Neural cell (in vitro differentiated cells): ENCODE data around the gene RBM10. TPM values are rescaled to one million over a fixed set of nuclear protein-coding genes. Genes with fewer than 3 reads are reported as not detected.

Source experiments
- H2AFZ ChIP-seq: fragments of 200-600, 300-800 bp; sonication (generic), shearing (Covaris generic); 2 replicates; pipeline ENCODE4 v1.6.0; 2014; ENCODE audit warnings: low read depth, mild to moderate bottlenecking, antibody characterized with exemption, low read length, moderate library complexity
- H3F3A ChIP-seq: fragments of 200-600 bp; shearing (Covaris generic); 2 replicates; pipeline ENCODE4 v1.6.1; 2016; ENCODE audit warnings: mild to moderate bottlenecking, moderate library complexity, mixed read lengths, antibody characterized with exemption, low read length; ENCODE audit not compliant: insufficient read depth, poor library complexity, severe bottlenecking
- H3K27ac ChIP-seq: fragments of 200-600, 300-800 bp; sonication (generic), shearing (Covaris generic); 2 replicates; pipeline ENCODE4 v1.5.1; 2014; ENCODE audit warnings: mild to moderate bottlenecking, low read length, moderate library complexity
- H3K27me3 ChIP-seq: fragments of 300-800, 200-600 bp; sonication (generic), shearing (Covaris generic); 2 replicates; pipeline ENCODE4 v1.6.0; 2014; ENCODE audit warnings: mild to moderate bottlenecking, low read depth, low read length, moderate library complexity; ENCODE audit not compliant: insufficient read depth
- H3K36me3 ChIP-seq: fragments of 300-800, 200-600 bp; sonication (generic), shearing (Covaris generic); 2 replicates; pipeline ENCODE4 v1.5.1; 2014; ENCODE audit warnings: mild to moderate bottlenecking, antibody characterized with exemption, low read length, moderate library complexity; ENCODE audit not compliant: insufficient read depth
- H3K4me2 ChIP-seq: fragments of 300-800, 200-600 bp; sonication (generic), shearing (Covaris generic); 2 replicates; pipeline ENCODE4 v1.6.0; 2014; ENCODE audit warnings: mild to moderate bottlenecking, low read length
- H3K4me3 ChIP-seq: fragments of 300-800, 200-600 bp; sonication (generic), shearing (Covaris generic); 2 replicates; pipeline ENCODE4 v1.5.1; 2014; ENCODE audit warnings: mild to moderate bottlenecking, low read length, moderate library complexity
- H3K79me2 ChIP-seq: fragments of 200-600 bp; shearing (Covaris generic); replicated peaks from 2 replicates; pipeline ENCODE4 v1.6.0; 2014; ENCODE audit warnings: mild to moderate bottlenecking, low read length, moderate library complexity; ENCODE audit not compliant: insufficient read depth
- H3K9ac ChIP-seq: fragments of 300-800, 200-600 bp; sonication (generic), shearing (Covaris generic); 2 replicates; pipeline ENCODE4 v1.6.1; 2016; ENCODE audit warnings: mild to moderate bottlenecking, low read length, mixed read lengths
- H3K9me2 ChIP-seq: fragments of 200-600 bp; shearing (Covaris generic); 2 replicates; pipeline ENCODE4 v1.6.1; 2016; ENCODE audit warnings: mild to moderate bottlenecking, low read length, mixed read lengths; ENCODE audit not compliant: insufficient read depth
- H3K9me3 ChIP-seq: fragments of 200-600, 300-800 bp; sonication (generic), shearing (Covaris generic); 2 replicates; pipeline ENCODE4 v1.6.1; 2016; ENCODE audit warnings: mild to moderate bottlenecking, mixed run types, low read length, moderate library complexity, mixed read lengths
- H4K20me1 ChIP-seq: fragments of 200-600 bp; shearing (Covaris generic); 2 replicates; pipeline ENCODE4 v1.6.1; 2016; ENCODE audit warnings: mild to moderate bottlenecking, mixed run types; ENCODE audit not compliant: insufficient read depth
- CTCF ChIP-seq: fragments of 450-650 bp; IDR thresholded peaks from 2 replicates; pipeline ENCODE4 v1.5.1; 2014; ENCODE audit warnings: antibody characterized with exemption, mild to moderate bottlenecking, moderate library complexity; ENCODE audit not compliant: poor library complexity, severe bottlenecking
- EP300 ChIP-seq: fragments of 450-650 bp; conservative IDR thresholded peaks from 2 replicates; pipeline ENCODE4 v1.6.1; 2014; ENCODE audit warnings: antibody characterized with exemption, mild to moderate bottlenecking, moderate library complexity; ENCODE audit not compliant: poor library complexity, severe bottlenecking
- EZH2 ChIP-seq: fragments of 200-600, 300-800 bp; shearing (Covaris generic), sonication (generic); IDR thresholded peaks from 2 replicates; pipeline ENCODE4 v1.6.1; 2014; ENCODE audit warnings: antibody characterized with exemption, low read length, borderline replicate concordance, mild to moderate bottlenecking; ENCODE audit not compliant: insufficient read depth, poor library complexity, severe bottlenecking
- MXI1 ChIP-seq: fragments of 450-650 bp; conservative IDR thresholded peaks from 2 replicates; pipeline ENCODE4 v1.6.1; 2014; ENCODE audit warnings: antibody characterized with exemption, mild to moderate bottlenecking; ENCODE audit not compliant: poor library complexity, severe bottlenecking
- POLR2AphosphoS5 ChIP-seq: IDR thresholded peaks from 2 replicates; pipeline ENCODE4 v1.6.1; 2012
- RAD21 ChIP-seq: fragments of 450-650 bp; conservative IDR thresholded peaks from 2 replicates; pipeline ENCODE4 v1.6.1; 2014; ENCODE audit warnings: antibody characterized with exemption, mild to moderate bottlenecking, moderate library complexity
- REST ChIP-seq: IDR thresholded peaks from 2 replicates; pipeline ENCODE4 v1.6.1; 2012; ENCODE audit warnings: borderline replicate concordance
- SMC3 ChIP-seq: fragments of 450-650 bp; conservative IDR thresholded peaks from 2 replicates; pipeline ENCODE4 v1.6.1; 2014; ENCODE audit warnings: antibody characterized with exemption, mild to moderate bottlenecking, moderate library complexity; ENCODE audit not compliant: poor library complexity
- TAF1 ChIP-seq: IDR thresholded peaks from 2 replicates; pipeline ENCODE4 v1.6.1; 2012; ENCODE audit warnings: low read depth
- polyA plus RNA-seq: library from polyadenylated mRNA; depleted of rRNA; stranded (reverse); fragments of >200 nt; gene quantifications from 2 replicates; pipeline ENCODE4 v1.2.3, GENCODE V29; 2014

RBM10 gene
- polyA plus RNA-seq, 1 donor from 2014 or later: 53.1 TPM

- H4K20me1 ChIP-seq: peaks cover 15% of the 10 kb centered on the region
- no peaks in the 10 kb centered on the region for H3K9me2 ChIP-seq
- H3K4me3 ChIP-seq: peak overlapping the region; percentile 85
- H3K27ac ChIP-seq: no peak overlapping the region
- no peak overlapping the region for H3K9ac ChIP-seq
- no peaks in the 10 kb centered on the region for H3K9me3 ChIP-seq
- no peaks in the 10 kb centered on the region for H3F3A ChIP-seq
- H3K27me3 ChIP-seq: no peaks in the 10 kb centered on the region
- TF ChIP-seq EZH2: no peak
- no peak for TF ChIP-seq RAD21
- TF ChIP-seq MXI1: no peak
- no peak for TF ChIP-seq TAF1
- no peak for TF ChIP-seq EP300
- no peak for TF ChIP-seq CTCF
- TF ChIP-seq POLR2AphosphoS5: no peak
- TF ChIP-seq SMC3: no peak
- no peak for TF ChIP-seq REST
- H3K4me2 ChIP-seq: no peak overlapping the region
- peaks cover 45% of the 10 kb centered on the region for H3K79me2 ChIP-seq
- H3K36me3 ChIP-seq: no peaks in the 10 kb centered on the region
- H2AFZ ChIP-seq: no peak overlapping the region
Observed at GRCh38 chrX:47197526-47197925, 52.5 kb downstream of the RBM10 start.

GRCh38 chrX:47198026-47198686, 53.1 kb downstream of the RBM10 start:
- H3K79me2 ChIP-seq: peaks cover 45% of the 10 kb centered on the region
- H3K27ac ChIP-seq: no peak overlapping the region
- H3K9ac ChIP-seq: no peak overlapping the region
- H3K4me3 ChIP-seq: peak overlapping the region; percentile 85
- H4K20me1 ChIP-seq: peaks cover 15% of the 10 kb centered on the region
- H3K36me3 ChIP-seq: no peaks in the 10 kb centered on the region
- TF ChIP-seq RAD21 (no peak), SMC3 (no peak), EP300 (no peak)
- no peaks in the 10 kb centered on the region for H3F3A ChIP-seq
- H2AFZ ChIP-seq: no peak overlapping the region
- no peaks in the 10 kb centered on the region for H3K9me2 ChIP-seq
- H3K4me2 ChIP-seq: no peak overlapping the region
- H3K27me3 ChIP-seq: no peaks in the 10 kb centered on the region
- no peaks in the 10 kb centered on the region for H3K9me3 ChIP-seq
